Measurements from ENCODE around the gene DNMBP.

- no peak for TF ChIP-seq POLR2AphosphoS5 (IDR thresholded peaks at IDR 0.05; ENCODE audit: low read depth, low read length)
- TF ChIP-seq TAF1 (IDR thresholded peaks at IDR 0.05; ENCODE audit: borderline replicate concordance, insufficient read depth, low read length), result no peak
- TF ChIP-seq REST (IDR thresholded peaks at IDR 0.05; ENCODE audit: insufficient read depth in 1 of 2, low read depth in 2 of 2, low read length in 2 of 2), result no peak
- no peak for TF ChIP-seq SIN3A (IDR thresholded peaks at IDR 0.05; ENCODE audit: borderline replicate concordance, insufficient read depth, low read length)
Observed at GRCh38 chr10:100000109-100000644, 9.6 kb downstream of the DNMBP start.

Measured in PFSK-1 (cell line).